ENCODE measurements around the gene EFR3B. TPM values are rescaled to one million over a fixed set of nuclear protein-coding genes. Genes with fewer than 3 reads are reported as not detected.

The EFR3B gene
- polyA plus RNA-seq, 1 experiment, result 0.11 TPM

GRCh38 chr2:25173719-25174118, 131.8 kb downstream of the EFR3B start:
- TF ChIP-seq CTCF (IDR thresholded peaks at IDR 0.05; ENCODE audit: insufficient read depth, low read depth, low read length), result no peak
- POLR2A ChIA-PET, result interaction anchor here (0.7 kb wide), 1 partner anchor 997 kb away, joined by 16 read pairs; no protein-coding TSS in a partner anchor
- CTCF ChIA-PET, result no interaction called here
- Histone ChIP-seq H3K4me3 (ENCODE audit: low read depth, low read length) (no peak overlapping the region), H3K27me3 (ENCODE audit: control insufficient read depth, insufficient read depth, low read length) (peaks cover 23% of the 10 kb centered on the region), H3K36me3 (ENCODE audit: control insufficient read depth, insufficient read depth, low read length) (no peaks in the 10 kb centered on the region)
- DNase-seq (ENCODE audit: low read depth), result no peak

GRCh38 chr2:25174192-25174861, 132.5 kb downstream of the EFR3B start:
- ChIA-PET POLR2A (no interaction called here), CTCF (interaction anchor here (1.2 kb wide), 1 partner anchor 33 kb away, joined by 3 read pairs; no protein-coding TSS in a partner anchor)
- Histone ChIP-seq H3K4me3 (ENCODE audit: low read depth, low read length) (no peak overlapping the region), H3K27me3 (ENCODE audit: control insufficient read depth, insufficient read depth, low read length) (peaks cover 17% of the 10 kb centered on the region), H3K36me3 (ENCODE audit: control insufficient read depth, insufficient read depth, low read length) (no peaks in the 10 kb centered on the region)
- DNase-seq (ENCODE audit: low read depth), result no peak
- no peak for TF ChIP-seq CTCF (IDR thresholded peaks at IDR 0.05; ENCODE audit: insufficient read depth, low read depth, low read length)

DNA sequence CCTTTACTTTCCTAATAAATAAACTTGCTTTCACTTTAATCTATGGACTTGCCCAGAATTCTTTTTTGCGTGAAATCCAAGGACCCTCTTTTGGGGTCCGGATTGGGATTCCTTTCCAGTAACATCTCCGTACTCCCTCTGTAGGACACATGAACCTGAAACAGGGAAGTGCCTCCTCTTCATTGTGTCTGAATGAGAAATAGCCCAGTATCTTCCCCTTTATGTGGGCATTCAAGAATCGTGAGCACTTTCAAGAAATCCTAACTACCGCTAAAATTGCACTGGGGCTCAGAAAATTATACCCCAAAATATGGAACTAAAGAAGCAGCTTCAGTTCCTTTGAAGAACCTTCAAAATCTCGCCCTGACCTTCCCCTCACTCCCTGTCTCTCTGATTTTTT, 134.3 kb downstream of the EFR3B start:
- no peaks in the 10 kb centered on the region for H3K36me3 ChIP-seq (ENCODE audit: control insufficient read depth, insufficient read depth, low read length)
- no peak overlapping the region for H3K4me3 ChIP-seq (ENCODE audit: low read depth, low read length)
- CTCF ChIA-PET, result no interaction called here
- H3K27me3 ChIP-seq (ENCODE audit: control insufficient read depth, insufficient read depth, low read length), result peaks cover 8% of the 10 kb centered on the region
- TF ChIP-seq CTCF (IDR thresholded peaks at IDR 0.05; ENCODE audit: insufficient read depth, low read depth, low read length), result no peak
- POLR2A ChIA-PET, result no interaction called here
- DNase-seq (ENCODE audit: low read depth), result no peak

DNA sequence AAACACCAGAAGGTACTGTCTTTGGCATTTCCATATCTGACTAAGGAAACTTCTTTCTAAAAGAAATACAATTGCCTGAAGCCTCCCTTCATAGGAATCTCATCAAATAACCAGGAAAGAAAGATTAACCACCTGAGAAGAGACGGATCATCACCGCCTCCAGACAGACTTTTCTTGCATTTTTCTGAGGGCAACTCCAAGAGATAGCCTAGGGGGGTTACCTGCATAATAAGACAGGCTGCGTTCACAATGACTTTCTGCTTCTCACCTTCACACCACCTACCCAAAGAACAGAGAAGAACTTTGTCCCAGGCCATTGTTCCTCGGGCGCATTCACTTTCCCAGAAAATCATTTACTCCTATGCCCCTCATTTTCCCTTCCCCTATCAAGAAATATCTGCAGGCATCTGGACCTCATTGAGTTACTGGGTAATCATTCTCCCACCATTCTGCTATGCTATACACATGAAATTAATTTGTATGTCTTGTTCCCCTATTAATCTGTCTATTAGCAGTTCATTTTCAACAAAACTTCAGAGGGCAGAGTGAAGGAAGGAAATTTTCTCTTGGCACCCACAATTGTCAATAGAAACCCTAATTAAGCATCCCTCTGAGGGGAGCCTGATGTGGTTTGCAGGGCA, 134.8 kb downstream of the EFR3B start:
- H3K4me3 ChIP-seq (ENCODE audit: low read depth, low read length), result no peak overlapping the region
- no peak for DNase-seq (ENCODE audit: low read depth)
- CTCF ChIA-PET, result no interaction called here
- no peak for TF ChIP-seq CTCF (IDR thresholded peaks at IDR 0.05; ENCODE audit: insufficient read depth, low read depth, low read length)
- no peaks in the 10 kb centered on the region for H3K36me3 ChIP-seq (ENCODE audit: control insufficient read depth, insufficient read depth, low read length)
- peaks cover 8% of the 10 kb centered on the region for H3K27me3 ChIP-seq (ENCODE audit: control insufficient read depth, insufficient read depth, low read length)
- POLR2A ChIA-PET, result no interaction called here

- no peak for TF ChIP-seq CTCF (IDR thresholded peaks at IDR 0.05; ENCODE audit: insufficient read depth, low read depth, low read length)
- POLR2A ChIA-PET, result no interaction called here
- CTCF ChIA-PET, result interaction anchor here (0.8 kb wide), 1 partner anchor 11 kb away, joined by 3 read pairs; no protein-coding TSS in a partner anchor
- DNase-seq (ENCODE audit: low read depth), result no peak
- Histone ChIP-seq H3K4me3 (ENCODE audit: low read depth, low read length) (no peak overlapping the region), H3K27me3 (ENCODE audit: control insufficient read depth, insufficient read depth, low read length) (peaks cover 8% of the 10 kb centered on the region), H3K36me3 (ENCODE audit: control insufficient read depth, insufficient read depth, low read length) (no peaks in the 10 kb centered on the region)
Observed at GRCh38 chr2:25177211-25177611, 135.3 kb downstream of the EFR3B start.

All from BJ (cell line).